Activated CD4-positive, alpha-beta T cell treated with anti-CD3 and anti-CD28 coated beads, Interleukin-2, amount 10 ng/mL, durations not matched to agents 7 days and 5 days (primary cell): Measurements from ENCODE around the gene PSMC1. TPM values are rescaled to one million over a fixed set of nuclear protein-coding genes. Genes with fewer than 3 reads are reported as not detected.

Experiments
- CTCF ChIA-PET: fragments of 350-600 bp; sonication (Branson Sonifier 250); formaldehyde crosslinking; loops from one replicate; lab custom pipeline; 2021; ENCODE audit warnings: antibody characterized with exemption; lab: Charles Lee
- POLR2A ChIA-PET: fragments of 350-600 bp; sonication (Branson Sonifier 250); formaldehyde crosslinking; loops from one replicate; lab custom pipeline; 2021; ENCODE audit warnings: antibody characterized with exemption; lab: Charles Lee
- DNase-seq: peaks from one replicate; pipeline ENCODE4 v3.0.0-alpha.2; 2020
- H3K27ac Mint-ChIP-seq: one replicate; pipeline ENCODE4 v1.8.0; 2021; ENCODE audit warnings: mild to moderate bottlenecking, moderate library complexity, mixed read lengths
- H3K27me3 Mint-ChIP-seq: one replicate; pipeline ENCODE4 v1.8.0; 2021; ENCODE audit warnings: mixed read lengths
- H3K36me3 Mint-ChIP-seq: one replicate; pipeline ENCODE4 v1.8.0; 2021; ENCODE audit warnings: low read depth, mixed read lengths
- H3K4me1 Mint-ChIP-seq: one replicate; pipeline ENCODE4 v1.8.0; 2021; ENCODE audit warnings: mixed read lengths
- H3K4me3 Mint-ChIP-seq: one replicate; pipeline ENCODE4 v1.8.0; 2021; ENCODE audit warnings: mild to moderate bottlenecking, moderate library complexity, mixed read lengths
- H3K9me3 Mint-ChIP-seq: one replicate; pipeline ENCODE4 v1.8.0; 2021; ENCODE audit warnings: mixed read lengths
- total RNA-seq, 2 experiments: library from RNA; stranded (reverse); gene quantifications; one replicate each; pipeline ENCODE4 v1.2.3, GENCODE V29; 2021

Gene PSMC1
- total RNA-seq, 2 experiments from 2014 or later = 78.6 to 85.6 TPM

- peaks cover 10% of the 10 kb centered on the region for H3K4me1 Mint-ChIP-seq
- no peak overlapping the region for H3K27ac Mint-ChIP-seq
- H3K36me3 Mint-ChIP-seq = peaks cover 38% of the 10 kb centered on the region
- POLR2A ChIA-PET = no interaction called here
- H3K4me3 Mint-ChIP-seq = no peak overlapping the region
- no peaks in the 10 kb centered on the region for H3K9me3 Mint-ChIP-seq
- CTCF ChIA-PET = no interaction called here
- DNase-seq = no peak
- no peaks in the 10 kb centered on the region for H3K27me3 Mint-ChIP-seq
Measured at GRCh38 chr14:90318016-90318415, 61.7 kb downstream of the PSMC1 start.

GRCh38 chr14:90319173-90319572 is 62.8 kb downstream of the PSMC1 start:
- H3K4me3 Mint-ChIP-seq = no peak overlapping the region
- ChIA-PET CTCF (interaction anchor here (0.6 to 1.0 kb wide), 2 partner anchors 28 to 143 kb away, joined by 4 read pairs; no protein-coding TSS in a partner anchor), POLR2A (no interaction called here)
- no peaks in the 10 kb centered on the region for H3K9me3 Mint-ChIP-seq
- DNase-seq = no peak
- no peaks in the 10 kb centered on the region for H3K27me3 Mint-ChIP-seq
- H3K4me1 Mint-ChIP-seq = peaks cover 10% of the 10 kb centered on the region
- H3K36me3 Mint-ChIP-seq = peaks cover 30% of the 10 kb centered on the region
- no peak overlapping the region for H3K27ac Mint-ChIP-seq

GRCh38 chr14:90319634-90320541 is 63.5 kb downstream of the PSMC1 start:
- Mint-ChIP-seq H3K36me3 (peaks cover 31% of the 10 kb centered on the region), H3K4me1 (peaks cover 10% of the 10 kb centered on the region), H3K27me3 (no peaks in the 10 kb centered on the region), H3K4me3 (no peak overlapping the region), H3K27ac (no peak overlapping the region), H3K9me3 (no peaks in the 10 kb centered on the region)
- CTCF ChIA-PET = interaction anchor here (0.6 to 1.0 kb wide), 2 partner anchors 29 to 143 kb away, joined by 4 read pairs; no protein-coding TSS in a partner anchor
- DNase-seq = no peak
- POLR2A ChIA-PET = no interaction called here

- DNase-seq = no peak
- Mint-ChIP-seq H3K9me3 (no peaks in the 10 kb centered on the region), H3K4me3 (no peak overlapping the region), H3K4me1 (peaks cover 10% of the 10 kb centered on the region), H3K27ac (no peak overlapping the region), H3K27me3 (no peaks in the 10 kb centered on the region), H3K36me3 (peaks cover 22% of the 10 kb centered on the region)
- CTCF ChIA-PET = interaction anchor here (0.6 kb wide), 1 partner anchor 1466 kb away, joined by 3 read pairs; no protein-coding TSS in a partner anchor
- POLR2A ChIA-PET = no interaction called here
Measured at GRCh38 chr14:90321891-90322290, 65.5 kb downstream of the PSMC1 start.

Other genes with a start within 250 kb of the PSMC1 start
- gene KCNK13, start 194.6 kb upstream of the PSMC1 start, total RNA-seq = not detected
- gene NRDE2, start 75.4 kb downstream of the PSMC1 start, total RNA-seq = 10 to 100 TPM; 21.2 to 23.2 TPM
- 100 to 1,000 TPM; 859 to 914 TPM for gene CALM1, start 140.5 kb downstream of the PSMC1 start, total RNA-seq